OCI-LY7 (cell line): ENCODE data around the gene NEDD1.

Experiments
- EZH2phosphoT487 ChIP-seq: fragments of 200-600 bp; sonication (generic); IDR thresholded peaks from 2 replicates; pipeline ENCODE4 v1.6.1; 2018; ENCODE audit warnings: low read depth, borderline replicate concordance, mild to moderate bottlenecking, mixed run types, antibody characterized with exemption, low read length, moderate library complexity, mixed read lengths
- TF ChIP-seq, protein P1 (sequence below): fragments of 200-600 bp; sonication (generic); conservative IDR thresholded peaks from 2 replicates; pipeline ENCODE4 v1.5.1; 2014; ENCODE audit warnings: mild to moderate bottlenecking, antibody characterized with exemption, low read length, moderate library complexity, mixed read lengths

DNA sequence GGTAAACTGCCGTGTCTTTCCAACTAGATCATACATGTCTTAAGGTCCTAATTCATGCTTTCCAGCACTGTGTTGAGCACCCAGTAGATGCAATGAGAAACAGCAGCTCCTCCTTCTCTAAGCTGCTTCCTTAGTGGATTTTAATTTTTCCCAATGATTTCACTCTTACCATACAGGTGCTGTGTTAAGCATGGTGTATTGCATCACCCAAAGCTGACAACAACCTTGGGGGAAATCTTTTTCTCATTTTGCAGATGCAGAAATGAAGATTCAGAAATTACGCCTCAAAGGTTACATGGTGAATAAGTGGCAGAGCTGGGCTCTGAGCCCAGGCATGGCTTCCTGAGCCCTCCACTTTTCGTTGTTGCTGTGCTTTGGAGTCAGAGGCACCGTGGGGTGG, 75.6 kb downstream of the NEDD1 start:
- TF ChIP-seq, protein P1, sequence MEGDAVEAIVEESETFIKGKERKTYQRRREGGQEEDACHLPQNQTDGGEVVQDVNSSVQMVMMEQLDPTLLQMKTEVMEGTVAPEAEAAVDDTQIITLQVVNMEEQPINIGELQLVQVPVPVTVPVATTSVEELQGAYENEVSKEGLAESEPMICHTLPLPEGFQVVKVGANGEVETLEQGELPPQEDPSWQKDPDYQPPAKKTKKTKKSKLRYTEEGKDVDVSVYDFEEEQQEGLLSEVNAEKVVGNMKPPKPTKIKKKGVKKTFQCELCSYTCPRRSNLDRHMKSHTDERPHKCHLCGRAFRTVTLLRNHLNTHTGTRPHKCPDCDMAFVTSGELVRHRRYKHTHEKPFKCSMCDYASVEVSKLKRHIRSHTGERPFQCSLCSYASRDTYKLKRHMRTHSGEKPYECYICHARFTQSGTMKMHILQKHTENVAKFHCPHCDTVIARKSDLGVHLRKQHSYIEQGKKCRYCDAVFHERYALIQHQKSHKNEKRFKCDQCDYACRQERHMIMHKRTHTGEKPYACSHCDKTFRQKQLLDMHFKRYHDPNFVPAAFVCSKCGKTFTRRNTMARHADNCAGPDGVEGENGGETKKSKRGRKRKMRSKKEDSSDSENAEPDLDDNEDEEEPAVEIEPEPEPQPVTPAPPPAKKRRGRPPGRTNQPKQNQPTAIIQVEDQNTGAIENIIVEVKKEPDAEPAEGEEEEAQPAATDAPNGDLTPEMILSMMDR: no peak
- no peak for TF ChIP-seq EZH2phosphoT487
